ENCODE measurements around the gene GADD45GIP1. TPM values are rescaled to one million over a fixed set of nuclear protein-coding genes. Genes with fewer than 3 reads are reported as not detected.
A peak's percentile ranks its signal among the peaks of the same experiment; 100 is the strongest.

The GADD45GIP1 gene
- total and polyA plus RNA-seq, 2 donors (not counting 1 experiment from before 2014, with no cell fraction given), result 12.6 to 17.5 TPM

- ChIA-PET CTCF (interaction anchor here (0.7 to 1.4 kb wide), 6 partner anchors 9 to 155 kb away, joined by 3 to 11 read pairs (median 3); no protein-coding TSS in a partner anchor), POLR2A (interaction anchor here (0.6 to 1.7 kb wide), 7 partner anchors 10 to 1014 kb away, joined by 3 to 9 read pairs (median 4); partner anchors contain the start of genes FBXW9, GCDH and SYCE2)
- TF ChIP-seq EZH2 (IDR thresholded peaks at IDR 0.05; ENCODE audit: borderline replicate concordance, insufficient read depth, low read depth, low read length, poor library complexity, severe bottlenecking) (no peak), CTCF (IDR thresholded peaks at IDR 0.05) (no peak)
- WGBS (ENCODE audit: insufficient coverage), result under 1% methylated on average over 62 of the region's 63 CpGs
- peaks cover 41% of the 10 kb centered on the region for H4K20me1 ChIP-seq (ENCODE audit: control insufficient read depth, insufficient read depth, low read length, poor library complexity, severe bottlenecking)
- ATAC-seq (ENCODE audit: low read depth) (peak; percentile 86), DNase-seq (peak; percentile 100)
- no peaks in the 10 kb centered on the region for H3K9me3 Mint-ChIP-seq (ENCODE audit: insufficient read depth)
- intact Hi-C loops (cut with micrococcal nuclease), result loop anchor here (1.0 to 2.0 kb wide), 4 partner anchors 19 to 47 kb away; partner anchors contain the start of genes GADD45GIP1, GCDH and SYCE2
- H2AFZ ChIP-seq (ENCODE audit: insufficient read depth, low read depth, low read length, poor library complexity, severe bottlenecking), result peak within 1 kb of the TSS; percentile 69
- H3K27me3 ChIP-seq (replicated peaks in 1 of 4; ENCODE audit: control extremely low read depth in 1 of 4, control insufficient read depth in 3 of 4, insufficient read depth in 4 of 4, low read length in 3 of 4), result no peaks in the 10 kb centered on the region
- H3K4me2 ChIP-seq (replicated peaks; ENCODE audit: low read depth, low read length, poor library complexity, severe bottlenecking), result peak within 1 kb of the TSS; percentile 89
- H3K4me1 Mint-ChIP-seq, result peaks cover 55% of the 10 kb centered on the region
- peaks cover 38 to 58% of the 10 kb centered on the region in 2 donors for H3K4me1 ChIP-seq (ENCODE audit: control insufficient read depth in 2 of 2, insufficient read depth in 2 of 2, low read length in 2 of 2)
- H3K27me3 Mint-ChIP-seq, result no peaks in the 10 kb centered on the region
- H3K27ac Mint-ChIP-seq, result peak within 1 kb of the TSS; percentile 96
- peaks cover 59% of the 10 kb centered on the region for H3K79me2 ChIP-seq (ENCODE audit: control insufficient read depth, insufficient read depth, low read length)
- no peaks in the 10 kb centered on the region for H3K9me3 ChIP-seq (ENCODE audit: control extremely low read depth in 1 of 3, control insufficient read depth in 2 of 3, insufficient read depth in 1 of 3, low read length in 2 of 3)
- H3K9ac ChIP-seq (ENCODE audit: low read length), result peak within 1 kb of the TSS; percentile 99
- H3K4me3 Mint-ChIP-seq, result peak within 1 kb of the TSS; percentile 98
- H3K27ac ChIP-seq (ENCODE audit: low read length in 2 of 2), result peak within 1 kb of the TSS; percentile 79 to 97
- peak within 1 kb of the TSS; percentile 77 to 95 (median 93) for H3K4me3 ChIP-seq (ENCODE audit: control extremely low read depth in 1 of 5, extremely low read depth in 1 of 5, insufficient read depth in 1 of 5, low read depth in 2 of 5, low read length in 4 of 5)
- H3K36me3 ChIP-seq (replicated peaks in 1 of 2; ENCODE audit: control extremely low read depth in 1 of 2, control insufficient read depth in 1 of 2, extremely low read depth in 1 of 2, insufficient read depth in 2 of 2, low read length in 1 of 2), result peaks cover 0 to 34% of the 10 kb centered on the region in 2 experiments
Measured at GRCh38 chr19:12937927-12938778, 18.9 kb downstream of the GADD45GIP1 start, which contains the start of gene CALR. CALR (plus strand) TSS chr19:12938609; CDS start chr19:12938680, 71 bp downstream.

Data from B cell (primary cell).